Gastrocnemius medialis (tissue), 4 donors: ENCODE measurements around the gene UPK3A. TPM values are rescaled to one million over a fixed set of nuclear protein-coding genes. Genes with fewer than 3 reads are reported as not detected.
"Not testable (repeated sequence)": the region's sequence is repeated elsewhere in the genome, so short reads cannot be mapped to it uniquely, and the experiment has no call there.

Experiments used
- ATAC-seq, 2 donors: fragments of 150-250 bp; one replicate each; pipeline ENCODE4 v1.9.1; 2016
- DNase-seq, 2 donors: peaks; one replicate each; pipeline ENCODE4 v3.0.0-alpha.2; 2019
- H3K27ac ChIP-seq, 4 donors: fragments of 200-600 bp; sonication (generic); 1 replicate in 1 of 4; 2 replicates in 3 of 4; pipeline ENCODE4 v1.5.1; 2016 to 2018; ENCODE audit warnings: mild to moderate bottlenecking in 2 of 4, moderate library complexity in 1 of 4
- H3K27me3 ChIP-seq, 3 donors: fragments of 200-600 bp; sonication (generic) in 2 of 3; 1 replicate in 1 of 3; 2 replicates in 2 of 3; pipeline versions ENCODE4 v1.5.1 to v1.6.0; 2016 to 2019; ENCODE audit warnings: mild to moderate bottlenecking in 1 of 3, moderate library complexity in 1 of 3
- H3K36me3 ChIP-seq, 2 donors: fragments of 200-600 bp; sonication (generic) in 1 of 2; one replicate each; pipeline ENCODE4 v1.5.1; 2017 to 2018
- H3K4me1 ChIP-seq, 2 donors: fragments of 200-600 bp; sonication (generic) in 1 of 2; one replicate each; pipeline ENCODE4 v1.5.1; 2016 to 2017; ENCODE audit warnings: mild to moderate bottlenecking in 2 of 2
- H3K4me3 ChIP-seq, 4 donors: fragments of 200-600 bp; sonication (generic) in 3 of 4; 1 replicate in 1 of 4; 2 replicates in 3 of 4; pipeline ENCODE4 v1.5.1; 2016 to 2019; ENCODE audit warnings: mild to moderate bottlenecking in 2 of 4
- H3K9me3 ChIP-seq, 3 donors: fragments of 200-600 bp; sonication (generic) in 2 of 3; 1 replicate in 1 of 3; 2 replicates in 2 of 3; pipeline ENCODE4 v1.5.1; 2016 to 2019
- POLR2A ChIP-seq, 2 donors: fragments of 450-650 bp; IDR thresholded peaks; one replicate each; pipeline ENCODE4 v1.6.1; 2017; ENCODE audit warnings: antibody characterized with exemption in 2 of 2, mild to moderate bottlenecking in 2 of 2, moderate library complexity in 2 of 2
- in situ Hi-C, 4 donors: fragments of 200-750 bp; cut with MboI; loops; one replicate each; pipeline versions ENCODE4 v1.15.0 to v1.8.0; 2017; ENCODE audit warnings: low sequenced_read_pairs in 4 of 4
- intact Hi-C: fragments of 100-400 bp; cut with DNase I; formaldehyde crosslinking; loops from one replicate; pipeline ENCODE4 v1.15.1; 2023; ENCODE audit warnings: low total_unique reads
- total RNA-seq, 4 donors: library from RNA; depleted of rRNA; stranded (reverse); fragments of >200 nt; gene quantifications; one replicate each; pipeline versions ENCODE4 v1.1.0 to v1.2.3, GENCODE V29; 2016
- TF ChIP-seq, protein P1 (sequence below), 5 experiments: fragments of 450-650 bp in 3 of 5; fragments of 200-600 bp in 2 of 5; sonication (generic) in 2 of 5; IDR thresholded peaks in 4 of 5; conservative IDR thresholded peaks in 1 of 5; 1 replicate in 4 of 5; 2 replicates in 1 of 5; pipeline ENCODE4 v1.5.1; 2016 to 2019; ENCODE audit warnings: antibody characterized with exemption in 5 of 5, mild to moderate bottlenecking in 3 of 5, moderate library complexity in 3 of 5

UPK3A gene
- total RNA-seq, 4 donors from 2014 or later, result 0.70 to 6.4 (median 2.1) TPM

- intact Hi-C loops (no loop called here), in situ Hi-C loops (no loop called here)
- H3K9me3 ChIP-seq, result no peaks in the 10 kb centered on the region
- TF ChIP-seq, protein P1, sequence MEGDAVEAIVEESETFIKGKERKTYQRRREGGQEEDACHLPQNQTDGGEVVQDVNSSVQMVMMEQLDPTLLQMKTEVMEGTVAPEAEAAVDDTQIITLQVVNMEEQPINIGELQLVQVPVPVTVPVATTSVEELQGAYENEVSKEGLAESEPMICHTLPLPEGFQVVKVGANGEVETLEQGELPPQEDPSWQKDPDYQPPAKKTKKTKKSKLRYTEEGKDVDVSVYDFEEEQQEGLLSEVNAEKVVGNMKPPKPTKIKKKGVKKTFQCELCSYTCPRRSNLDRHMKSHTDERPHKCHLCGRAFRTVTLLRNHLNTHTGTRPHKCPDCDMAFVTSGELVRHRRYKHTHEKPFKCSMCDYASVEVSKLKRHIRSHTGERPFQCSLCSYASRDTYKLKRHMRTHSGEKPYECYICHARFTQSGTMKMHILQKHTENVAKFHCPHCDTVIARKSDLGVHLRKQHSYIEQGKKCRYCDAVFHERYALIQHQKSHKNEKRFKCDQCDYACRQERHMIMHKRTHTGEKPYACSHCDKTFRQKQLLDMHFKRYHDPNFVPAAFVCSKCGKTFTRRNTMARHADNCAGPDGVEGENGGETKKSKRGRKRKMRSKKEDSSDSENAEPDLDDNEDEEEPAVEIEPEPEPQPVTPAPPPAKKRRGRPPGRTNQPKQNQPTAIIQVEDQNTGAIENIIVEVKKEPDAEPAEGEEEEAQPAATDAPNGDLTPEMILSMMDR (IDR thresholded peaks at IDR 0.05 in 4 of 5, conservative IDR thresholded peaks at IDR 0.05 in 1 of 5), result no peak
- no peak for TF ChIP-seq POLR2A (IDR thresholded peaks at IDR 0.05)
- DNase-seq (no peak), ATAC-seq (no peak)
- H3K27ac ChIP-seq, result no peak overlapping the region
- no peaks in the 10 kb centered on the region for H3K27me3 ChIP-seq
- H3K4me1 ChIP-seq, result no peaks in the 10 kb centered on the region
- no peaks in the 10 kb centered on the region for H3K36me3 ChIP-seq
- H3K4me3 ChIP-seq, result no peak overlapping the region
Observed at GRCh38 chr22:45254789-45255278, 29.9 kb upstream of the UPK3A start.

- H3K27me3 ChIP-seq, intact Hi-C loops, ATAC-seq, H3K4me1 ChIP-seq, H3K27ac ChIP-seq, in situ Hi-C loops, H3K36me3 ChIP-seq, DNase-seq, H3K9me3 ChIP-seq, H3K4me3 ChIP-seq: not testable (repeated sequence)
Observed at GRCh38 chr22:45257941-45258340, 26.8 kb upstream of the UPK3A start.

- intact Hi-C loops, result no loop called here
- Histone ChIP-seq H3K4me3 (no peak overlapping the region), H3K27ac (no peak overlapping the region), H3K27me3 (no peaks in the 10 kb centered on the region), H3K9me3 (no peaks in the 10 kb centered on the region), H3K4me1 (peaks cover 11 to 13% of the 10 kb centered on the region in 2 donors), H3K36me3 (no peaks in the 10 kb centered on the region)
- in situ Hi-C loops, result loop anchor here in 1 of 4 donors (10.0 kb wide), 1 partner anchor 295 kb away; no protein-coding TSS in a partner anchor
- ATAC-seq (no peak), DNase-seq (no peak)
- TF ChIP-seq POLR2A (IDR thresholded peaks at IDR 0.05), result no peak
- TF ChIP-seq, protein P1 (IDR thresholded peaks at IDR 0.05 in 4 of 5, conservative IDR thresholded peaks at IDR 0.05 in 1 of 5), result no peak
Observed at GRCh38 chr22:45259754-45260394, 24.9 kb upstream of the UPK3A start.

DNA sequence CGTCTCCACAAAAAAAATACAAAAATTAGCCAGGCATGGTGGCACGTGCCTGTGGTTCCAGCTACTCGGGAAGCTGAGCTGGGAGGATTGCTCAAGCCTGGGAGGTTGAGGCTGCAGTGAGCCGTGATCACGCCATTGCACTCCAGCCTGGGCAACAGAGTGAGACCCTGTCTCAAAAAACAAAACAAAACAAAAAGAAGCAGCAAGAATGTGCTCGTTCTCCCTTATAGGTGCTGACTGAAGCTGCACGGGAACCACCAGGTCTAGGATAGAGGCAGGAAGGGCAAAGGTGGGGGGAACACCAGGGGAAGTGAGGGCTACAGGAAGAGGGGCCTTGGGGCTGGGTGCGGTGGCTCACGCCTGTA lies 24.4 kb upstream of the UPK3A start:
- H3K9me3 ChIP-seq, H3K27me3 ChIP-seq, DNase-seq, H3K36me3 ChIP-seq, intact Hi-C loops, H3K27ac ChIP-seq, H3K4me3 ChIP-seq, ATAC-seq: not testable (repeated sequence)
- in situ Hi-C loops, result loop anchor here in 1 of 4 donors (10.0 kb wide), 1 partner anchor 294 kb away; no protein-coding TSS in a partner anchor
- H3K4me1 ChIP-seq, result peaks cover 11 to 13% of the 10 kb centered on the region in 2 donors

- intact Hi-C loops (no loop called here), in situ Hi-C loops (loop anchor here in 1 of 4 donors (10.0 kb wide), 1 partner anchor 293 kb away; no protein-coding TSS in a partner anchor)
- H3K4me3 ChIP-seq, result no peak overlapping the region
- no peak overlapping the region for H3K27ac ChIP-seq
- no peak for ATAC-seq
- no peak for DNase-seq
- no peak for TF ChIP-seq POLR2A (IDR thresholded peaks at IDR 0.05)
- TF ChIP-seq, protein P1 (IDR thresholded peaks at IDR 0.05 in 4 of 5, conservative IDR thresholded peaks at IDR 0.05 in 1 of 5), result no peak
- H3K4me1 ChIP-seq, result peaks cover 11 to 13% of the 10 kb centered on the region in 2 donors
- H3K27me3 ChIP-seq, result no peaks in the 10 kb centered on the region
- no peaks in the 10 kb centered on the region for H3K9me3 ChIP-seq
- no peaks in the 10 kb centered on the region for H3K36me3 ChIP-seq
Observed at GRCh38 chr22:45261407-45262088, 23.2 kb upstream of the UPK3A start.
